ENCODE measurements around the gene CSK.
"Not testable (repeated sequence)": the region's sequence is repeated elsewhere in the genome, so short reads cannot be mapped to it uniquely, and the experiment has no call there.

Gene CSK

DNA sequence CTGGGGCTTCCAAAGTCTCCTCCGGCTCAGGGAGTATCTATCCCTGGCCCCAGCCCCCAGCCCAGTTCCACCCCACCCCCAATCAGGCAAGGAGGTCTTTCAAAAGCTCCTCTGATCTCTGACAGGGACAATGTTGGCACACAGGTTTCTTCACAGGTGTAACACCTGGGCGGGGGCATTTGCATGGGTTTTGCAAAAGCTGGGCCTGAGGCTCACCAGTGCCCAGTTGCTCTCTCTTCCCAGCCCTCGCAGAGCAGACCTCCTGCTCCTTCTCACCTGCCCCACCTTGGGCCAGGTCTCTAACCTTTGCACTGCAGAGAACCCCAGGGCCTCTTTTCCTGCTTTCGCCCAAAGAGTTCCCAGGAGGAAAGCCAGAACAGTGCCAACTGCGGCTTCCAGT is 8.6 kb upstream of the CSK start:
- no peak for DNase-seq

DNA sequence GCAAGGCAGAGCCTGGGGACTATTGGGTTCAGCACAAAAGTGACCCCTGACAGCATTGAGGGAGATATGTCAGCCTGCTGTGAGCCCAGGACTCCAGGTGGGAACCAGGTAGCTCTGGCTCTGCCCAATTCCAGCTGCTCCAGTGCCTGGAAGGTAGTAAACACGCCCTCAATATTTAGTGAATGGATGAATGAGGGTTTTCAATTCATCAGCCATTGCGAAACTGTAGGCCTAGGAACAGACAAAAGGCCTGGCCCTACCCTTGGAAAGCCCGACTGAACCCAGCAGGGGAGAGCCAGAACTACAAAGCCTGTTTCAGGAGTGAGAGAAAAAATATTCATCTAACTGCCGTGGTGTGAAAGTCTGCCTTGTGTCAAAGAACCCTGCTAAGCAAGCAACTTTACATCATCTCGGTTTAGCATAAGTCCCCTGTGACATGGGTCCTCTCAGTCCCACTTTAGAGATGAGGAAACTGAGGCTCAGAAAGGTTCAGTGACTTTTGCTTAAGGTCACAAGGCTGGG is 8.1 kb upstream of the CSK start:
- DNase-seq: no peak

DNA sequence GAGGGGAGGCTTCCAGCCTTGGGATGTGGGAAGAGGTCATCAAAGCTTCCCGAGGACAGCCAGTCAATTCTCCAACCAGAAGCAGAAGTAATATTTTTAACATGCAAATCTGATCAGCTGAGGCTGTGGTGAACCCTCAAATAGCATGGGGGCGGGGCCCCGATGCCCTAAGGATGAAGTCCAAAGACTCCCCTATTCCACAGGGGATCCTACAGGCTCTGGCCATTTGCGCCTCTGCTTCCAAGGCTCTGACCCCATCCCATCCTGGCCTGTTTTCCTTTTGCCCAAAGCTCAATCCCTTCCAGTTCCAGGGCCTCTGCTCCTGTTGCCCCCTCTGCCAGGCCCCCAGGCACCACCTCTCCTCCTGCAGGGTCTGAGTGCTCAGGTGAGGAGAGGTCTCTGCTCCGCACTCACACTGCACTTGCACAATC is 6.7 kb upstream of the CSK start:
- no peak for DNase-seq

DNA sequence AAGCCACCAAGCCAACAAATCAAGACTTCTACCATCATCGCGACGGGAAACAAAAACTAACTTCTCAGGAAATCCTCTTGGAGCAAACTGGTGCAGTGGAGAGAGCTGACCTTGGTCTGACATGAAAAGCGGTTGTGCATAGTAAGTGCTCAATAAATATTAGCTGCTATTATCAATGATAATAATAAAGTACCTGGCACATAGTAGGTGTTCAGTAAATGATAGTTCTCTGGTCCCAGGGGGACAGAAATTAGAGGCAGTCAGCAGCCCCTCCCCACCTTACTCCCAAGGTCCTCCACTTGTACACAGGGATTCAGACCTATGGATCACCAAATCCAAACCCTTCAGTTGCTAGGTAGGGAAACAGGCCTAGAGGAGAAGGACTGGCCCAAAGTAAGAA is 6.0 kb upstream of the CSK start:
- no peak for DNase-seq

DNA sequence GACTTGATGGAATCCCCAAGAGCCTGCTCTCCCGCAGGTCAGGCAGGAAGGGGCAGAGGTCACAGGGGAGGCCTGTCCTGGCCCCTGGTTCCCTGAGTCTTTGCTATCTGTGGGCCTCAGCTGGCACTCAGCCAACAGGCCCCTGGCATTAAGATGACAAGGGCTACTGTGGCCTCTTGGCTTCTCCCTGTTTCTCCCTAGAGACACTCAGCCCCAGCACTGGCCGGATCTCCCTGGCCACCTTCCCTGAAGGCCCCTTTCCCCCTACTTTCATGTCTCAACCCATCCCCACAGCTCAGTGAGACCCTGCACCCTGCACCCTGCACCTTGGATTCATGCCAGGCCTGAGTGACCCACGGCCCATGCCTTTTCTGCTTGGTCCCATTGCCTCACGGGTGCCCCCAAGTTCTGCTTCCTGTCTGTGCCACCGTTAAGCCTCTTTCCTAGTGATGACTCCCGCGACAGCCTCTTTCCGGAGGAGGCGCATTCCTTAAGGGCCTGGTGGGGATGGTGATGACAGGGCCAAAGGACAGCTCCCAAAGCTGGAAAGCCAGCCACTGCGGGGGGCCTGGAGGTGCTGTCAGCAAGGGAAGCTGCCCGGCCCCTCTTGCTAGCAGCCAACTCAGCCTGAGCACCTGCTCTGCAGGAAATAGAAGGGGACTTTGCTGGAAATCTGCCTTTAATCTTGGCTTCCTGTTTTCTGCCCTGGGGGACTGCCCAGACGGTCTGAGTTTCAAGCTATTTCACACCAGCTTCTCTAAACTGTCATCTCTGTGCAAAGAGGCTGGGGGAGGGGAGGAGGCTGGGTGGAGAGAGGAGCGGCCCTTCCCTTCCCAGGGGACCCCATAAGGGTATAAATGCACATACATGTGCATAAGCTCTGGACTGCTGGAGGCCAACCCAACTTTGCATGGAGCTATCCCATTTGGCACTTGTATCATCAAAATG is 4.8 kb upstream of the CSK start:
- no peak for DNase-seq

DNA sequence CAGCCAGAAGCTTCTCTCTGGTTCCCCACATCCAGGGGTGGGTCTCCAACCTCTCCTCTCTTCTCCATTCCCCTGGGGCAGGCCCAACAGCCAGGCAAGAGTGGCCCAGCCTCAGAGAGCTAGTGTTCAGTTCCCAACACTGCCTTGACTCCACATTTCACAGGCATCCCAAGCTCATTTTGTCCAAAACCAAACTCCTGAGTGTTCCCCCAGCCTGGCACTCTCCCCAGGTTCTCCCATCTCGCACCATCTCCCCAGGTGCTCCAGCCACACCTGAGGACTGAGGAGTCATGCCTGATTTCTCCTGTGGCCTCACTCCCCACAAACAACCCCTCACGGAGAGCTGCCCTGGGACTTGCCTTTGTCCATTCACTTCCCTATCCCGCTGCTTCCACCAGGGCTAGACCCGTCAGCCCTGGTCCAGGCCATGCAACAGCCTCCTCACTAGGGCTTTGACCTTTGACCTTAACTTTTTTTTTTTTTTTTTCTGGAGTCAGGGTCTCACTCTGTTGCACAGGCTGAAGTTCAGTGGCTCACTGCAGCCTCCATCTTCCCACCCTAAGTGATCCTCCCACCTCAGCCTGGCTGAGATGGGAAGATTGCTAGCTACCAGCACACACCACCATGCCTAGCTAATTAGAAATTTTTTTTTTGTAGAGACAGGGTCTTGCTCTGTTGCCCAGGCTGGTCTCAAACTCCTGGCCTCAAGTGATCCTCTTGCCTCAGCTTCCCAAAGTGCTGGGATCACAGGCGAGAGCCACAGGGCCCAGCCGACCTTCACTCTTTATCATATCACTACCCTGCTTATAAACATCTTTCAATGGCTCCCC is 3.9 kb upstream of the CSK start:
- DNase-seq: no peak

DNA sequence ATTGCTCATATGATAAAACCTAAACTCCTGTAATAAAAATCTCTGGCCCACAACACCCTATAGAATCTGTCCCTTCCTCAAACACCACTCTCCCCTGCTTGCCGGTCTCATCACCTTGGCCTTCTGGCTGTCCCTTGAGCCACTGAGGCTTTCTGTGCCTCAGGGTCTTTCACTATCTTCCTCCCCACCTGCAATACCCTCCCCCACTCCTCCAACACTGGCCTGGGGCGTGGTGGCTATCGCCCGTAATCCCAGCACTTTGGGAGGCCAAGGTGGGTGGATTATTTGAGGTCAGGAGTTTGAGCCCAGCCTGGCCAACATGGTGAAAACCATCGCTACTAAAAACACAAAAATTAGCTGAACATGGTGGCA is 3.3 kb upstream of the CSK start:
- DNase-seq: no peak

DNA sequence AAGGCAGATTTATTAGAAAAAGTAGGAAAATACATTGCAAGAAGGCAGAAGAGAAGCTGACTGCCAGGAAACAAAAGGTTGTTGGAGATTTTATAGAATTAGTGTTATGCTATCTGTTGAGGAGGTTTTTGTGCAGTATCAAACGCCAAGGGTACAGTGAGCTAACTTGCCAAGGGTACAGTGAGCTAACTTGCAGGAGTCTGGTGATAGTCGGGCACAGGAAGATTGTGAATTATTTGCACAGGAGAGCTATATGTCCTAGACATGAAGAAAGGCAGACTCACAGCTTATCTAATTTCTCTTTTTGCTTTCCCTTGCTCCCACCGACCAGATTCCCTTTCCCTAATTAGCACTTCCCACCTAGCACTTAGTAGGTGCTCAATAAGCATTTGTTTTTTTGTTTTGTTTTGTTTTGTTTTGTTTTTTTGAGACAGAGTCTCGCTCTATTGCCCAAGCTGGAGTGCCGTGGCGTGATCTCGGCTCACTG is 2.7 kb upstream of the CSK start:
- DNase-seq: no peak

DNA sequence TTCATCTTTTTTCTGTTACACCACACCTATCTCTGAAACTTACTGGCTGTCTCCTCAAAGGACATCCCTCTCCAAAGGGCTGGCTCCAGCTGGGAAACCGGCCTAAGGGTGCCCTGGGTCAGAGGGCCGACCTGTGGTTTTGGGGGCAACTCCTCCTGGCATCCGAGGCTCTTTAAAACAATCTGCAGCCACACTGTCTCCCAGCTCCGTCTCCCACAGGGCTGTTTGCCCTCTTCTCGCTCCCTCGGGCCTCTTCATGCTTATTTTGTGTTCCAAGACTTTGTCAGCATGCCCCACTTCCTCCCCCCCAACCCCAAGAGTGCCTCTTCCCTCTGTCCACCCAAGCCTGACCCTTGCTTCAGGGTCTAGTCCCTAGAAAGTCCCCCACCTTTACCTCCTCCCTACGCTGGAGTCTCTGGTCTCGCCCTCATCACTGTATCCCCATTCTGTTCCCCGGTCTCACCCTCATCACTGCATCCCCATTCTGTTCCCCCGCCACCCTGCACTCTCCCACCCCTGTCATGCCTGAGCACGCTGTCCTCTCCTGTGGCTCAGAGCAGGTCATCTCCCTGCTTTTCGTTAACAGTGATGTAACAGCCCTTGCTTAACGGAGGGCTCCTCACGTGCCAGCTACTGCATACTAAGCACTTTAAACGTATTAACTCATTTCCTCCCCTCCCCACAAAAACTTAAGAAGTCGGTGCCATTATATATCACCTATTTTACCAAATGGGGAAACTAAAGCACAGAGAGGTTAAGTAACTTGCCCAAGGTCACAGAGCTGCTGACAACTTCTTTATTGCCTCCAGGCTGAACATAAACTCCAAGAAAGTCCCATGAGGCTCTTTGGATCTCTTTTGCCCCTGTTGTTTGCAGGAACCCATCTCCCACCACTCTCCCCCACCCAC is 1.1 kb upstream of the CSK start:
- DNase-seq: no peak

DNA sequence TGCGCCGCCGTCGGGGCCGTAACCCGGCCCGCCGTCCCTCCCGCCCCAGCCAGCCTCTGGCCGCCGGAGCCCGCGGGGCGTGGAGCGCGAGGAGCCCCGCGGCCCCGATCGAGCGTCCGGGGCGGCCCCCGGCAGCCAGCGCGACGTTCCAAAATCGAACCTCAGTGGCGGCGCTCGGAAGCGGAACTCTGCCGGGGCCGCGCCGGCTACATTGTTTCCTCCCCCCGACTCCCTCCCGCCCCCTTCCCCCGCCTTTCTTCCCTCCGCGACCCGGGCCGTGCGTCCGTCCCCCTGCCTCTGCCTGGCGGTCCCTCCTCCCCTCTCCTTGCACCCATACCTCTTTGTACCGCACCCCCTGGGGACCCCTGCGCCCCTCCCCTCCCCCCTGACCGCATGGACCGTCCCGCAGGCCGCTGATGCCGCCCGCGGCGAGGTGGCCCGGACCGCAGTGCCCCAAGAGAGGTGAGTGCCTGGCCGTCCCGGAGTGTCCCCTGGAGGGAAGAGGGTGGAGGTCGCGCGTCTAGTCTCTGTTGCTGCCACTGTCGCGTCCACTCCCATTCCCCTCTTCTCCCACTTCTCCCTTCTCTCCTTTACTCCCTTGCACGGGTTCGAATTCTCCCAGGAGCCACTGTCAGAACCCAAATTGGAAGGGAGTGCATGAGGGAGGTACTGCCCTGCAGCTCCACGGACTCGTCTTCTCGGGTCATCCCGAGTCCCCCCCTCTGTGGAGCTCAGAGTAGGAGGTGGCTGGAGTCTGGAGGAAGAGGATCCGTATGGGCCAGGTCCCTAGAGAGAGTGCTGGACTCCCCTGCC is 585 bp downstream of the CSK start:
- DNase-seq: no peak

DNA sequence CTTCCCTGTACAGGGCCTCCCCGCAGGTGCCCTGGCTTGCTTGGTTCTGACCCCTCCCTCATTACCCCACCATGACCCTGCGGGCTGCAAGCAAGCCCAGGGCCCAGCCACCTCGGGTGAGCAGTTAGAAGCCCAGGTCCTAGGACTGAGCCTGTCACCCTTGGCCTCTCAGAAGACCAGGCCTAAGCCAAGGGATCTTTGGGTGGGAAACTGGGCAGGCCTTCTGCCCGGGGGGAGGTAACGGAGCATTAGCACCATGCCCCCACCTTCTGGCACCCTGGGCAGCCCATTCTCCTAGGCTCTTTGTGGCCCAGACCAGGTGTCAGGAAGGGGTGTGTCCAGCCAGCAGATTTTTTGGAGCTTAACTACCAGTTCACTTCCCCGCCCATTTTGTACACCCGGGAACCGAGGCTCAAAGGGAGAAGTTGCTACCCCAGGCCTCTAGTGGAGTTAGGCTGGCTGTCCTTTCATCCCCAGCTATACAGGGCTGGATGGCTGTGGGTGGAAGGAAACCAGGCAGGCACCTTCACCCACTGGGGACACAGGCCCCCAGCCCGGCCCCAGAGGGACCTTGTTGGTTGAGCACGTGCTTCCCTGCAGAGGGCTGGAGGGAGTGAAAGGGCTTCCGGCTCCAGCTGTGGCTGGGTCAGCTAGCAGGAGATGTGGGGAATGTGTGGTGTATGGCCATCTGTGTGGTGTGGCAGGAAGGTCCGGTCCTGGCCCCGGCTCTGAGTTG is 1.4 kb downstream of the CSK start:
- no peak for DNase-seq

DNA sequence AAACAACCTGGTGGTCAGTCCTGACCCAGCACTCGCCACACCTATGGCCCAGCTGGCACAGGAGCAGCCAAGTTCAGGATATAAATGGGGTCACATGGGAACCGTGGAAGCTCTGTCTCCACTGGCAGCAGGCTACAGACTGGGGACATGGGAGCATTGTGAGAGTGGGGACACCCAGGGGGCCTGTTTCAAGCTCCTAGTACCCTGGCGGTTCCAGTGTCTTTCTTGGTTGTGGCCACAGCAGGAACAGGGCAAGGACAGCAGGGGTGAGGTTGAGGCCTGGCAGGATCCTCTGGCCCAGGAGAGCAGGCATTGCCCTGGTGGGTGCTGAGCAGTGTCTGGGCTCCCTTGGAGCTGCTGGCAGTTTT is 1.9 kb downstream of the CSK start:
- no peak for DNase-seq

DNA sequence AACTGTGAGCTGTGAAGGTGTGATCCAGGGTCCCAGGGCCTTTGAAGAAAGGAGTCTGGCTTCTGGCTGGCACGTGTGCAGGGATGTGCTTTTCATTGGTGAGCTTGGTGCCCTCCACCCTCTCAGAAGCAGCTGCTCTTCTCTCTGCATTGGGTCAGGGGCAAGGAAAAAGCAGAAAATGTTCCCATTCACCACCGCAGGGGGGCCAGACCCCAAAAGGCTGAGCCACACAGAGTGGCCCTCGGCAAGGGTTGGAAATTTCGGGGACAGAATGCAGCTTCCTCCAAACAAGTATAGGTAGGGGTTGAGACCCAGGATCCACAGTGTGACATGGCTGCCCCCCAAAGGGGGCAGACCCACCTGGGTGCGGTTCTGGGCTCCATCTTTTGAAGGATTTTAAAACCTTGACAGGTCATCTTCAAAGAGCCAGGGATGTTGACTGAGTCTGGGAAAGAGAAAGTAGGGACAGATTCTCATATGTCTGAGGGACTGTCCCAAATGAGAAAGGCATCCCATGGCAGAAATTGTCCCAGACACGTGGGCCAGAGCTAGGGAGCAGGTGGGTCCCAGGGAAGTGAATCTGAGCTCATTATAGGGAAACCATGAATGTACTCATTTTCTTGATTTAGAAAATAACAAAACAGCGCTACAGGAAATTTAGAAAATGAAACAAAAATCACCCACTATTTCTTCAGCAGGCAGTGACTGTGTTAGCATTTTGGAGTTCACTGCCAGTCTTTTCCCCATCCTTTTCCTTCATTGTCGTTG is 2.7 kb downstream of the CSK start:
- DNase-seq: no peak

DNA sequence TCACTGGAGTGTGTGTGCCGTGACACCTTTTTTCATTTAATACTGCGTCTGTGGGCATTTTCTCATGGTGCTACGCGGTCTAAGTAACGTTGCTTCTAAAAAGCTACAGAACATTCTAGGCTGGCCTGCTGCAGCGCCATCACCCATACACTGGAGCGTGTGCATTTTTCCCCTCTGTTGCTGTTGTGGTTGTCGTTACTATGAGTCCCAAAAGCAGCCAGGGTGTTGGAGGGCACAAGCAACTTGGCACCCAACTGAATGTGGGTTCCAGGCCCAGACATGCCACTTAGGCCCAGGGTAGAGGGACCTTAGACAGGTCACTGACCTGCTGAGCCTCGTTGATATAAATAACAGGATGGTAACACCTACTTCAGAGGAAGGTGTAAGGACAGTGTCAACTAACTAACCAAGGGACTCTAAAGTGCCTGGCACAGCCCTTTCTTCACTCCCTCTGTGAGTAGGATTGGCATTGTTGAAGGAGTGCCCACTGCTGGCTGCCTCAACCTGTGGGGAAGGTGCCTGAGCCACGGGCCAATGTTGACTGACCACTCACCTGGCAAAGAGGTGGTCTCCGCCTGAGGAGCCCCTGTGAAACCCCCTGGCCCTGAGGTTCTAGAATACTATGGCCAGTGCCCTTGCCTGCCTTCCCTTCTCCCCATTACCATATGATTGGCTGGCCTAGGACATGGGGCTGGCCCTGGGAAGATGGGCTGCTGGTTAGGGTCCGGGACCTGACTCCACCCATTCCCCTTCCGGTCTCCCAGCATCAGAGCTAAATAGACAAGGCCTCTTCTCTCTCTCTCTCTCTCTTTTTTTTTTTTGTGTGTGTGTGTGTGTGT is 3.5 kb downstream of the CSK start:
- DNase-seq: no peak

DNA sequence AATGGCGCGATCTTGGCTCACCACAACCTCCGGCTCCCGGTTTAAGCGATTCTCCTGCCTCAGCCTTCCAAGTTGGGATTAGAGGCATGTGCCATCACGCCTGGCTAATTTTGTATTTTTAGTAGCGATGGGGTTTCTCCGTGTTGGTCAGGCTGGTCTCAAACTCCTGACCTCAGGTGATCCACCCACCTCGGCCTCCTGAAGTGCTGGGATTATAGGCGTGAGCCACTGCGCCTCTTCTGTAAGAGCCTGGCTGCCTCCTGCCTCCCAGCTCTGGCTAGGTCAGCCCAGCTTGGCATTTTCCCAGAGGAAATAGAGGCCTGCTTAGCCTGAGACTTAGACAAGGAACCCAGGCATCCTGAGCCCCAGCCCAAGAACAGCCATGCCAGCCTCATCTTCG is 4.2 kb downstream of the CSK start:
- DNase-seq: not testable (repeated sequence)

DNA sequence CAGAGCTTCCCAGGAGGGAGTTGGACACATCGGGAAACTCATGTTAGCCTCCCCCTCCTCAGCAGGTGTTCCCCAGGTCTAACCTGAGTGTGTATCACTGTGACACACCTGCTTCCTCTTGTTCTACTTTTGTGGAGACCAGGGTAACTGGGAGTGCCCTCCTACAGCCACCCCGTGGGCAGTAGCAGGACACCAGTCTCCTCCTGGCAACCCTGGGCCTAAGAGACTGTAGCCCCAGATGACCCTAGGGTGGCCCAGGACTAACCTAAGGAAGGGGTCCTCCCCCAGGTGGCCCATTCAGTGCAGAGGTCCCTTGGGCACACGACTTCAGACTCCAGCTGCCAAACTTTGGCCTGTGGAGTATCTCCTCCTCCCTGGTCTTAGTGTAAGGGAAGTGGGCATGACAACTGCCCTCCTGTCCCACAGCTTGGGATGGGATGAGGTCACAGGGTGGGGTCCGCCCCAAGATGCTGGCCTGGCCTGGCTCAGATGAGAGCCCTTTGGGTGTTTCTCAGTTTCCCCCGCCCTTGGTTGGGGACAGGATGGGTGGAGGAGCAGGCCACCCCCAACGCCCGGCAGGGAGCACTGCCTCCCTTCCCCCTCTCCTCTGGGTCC is 4.8 kb downstream of the CSK start:
- no peak for DNase-seq

DNA sequence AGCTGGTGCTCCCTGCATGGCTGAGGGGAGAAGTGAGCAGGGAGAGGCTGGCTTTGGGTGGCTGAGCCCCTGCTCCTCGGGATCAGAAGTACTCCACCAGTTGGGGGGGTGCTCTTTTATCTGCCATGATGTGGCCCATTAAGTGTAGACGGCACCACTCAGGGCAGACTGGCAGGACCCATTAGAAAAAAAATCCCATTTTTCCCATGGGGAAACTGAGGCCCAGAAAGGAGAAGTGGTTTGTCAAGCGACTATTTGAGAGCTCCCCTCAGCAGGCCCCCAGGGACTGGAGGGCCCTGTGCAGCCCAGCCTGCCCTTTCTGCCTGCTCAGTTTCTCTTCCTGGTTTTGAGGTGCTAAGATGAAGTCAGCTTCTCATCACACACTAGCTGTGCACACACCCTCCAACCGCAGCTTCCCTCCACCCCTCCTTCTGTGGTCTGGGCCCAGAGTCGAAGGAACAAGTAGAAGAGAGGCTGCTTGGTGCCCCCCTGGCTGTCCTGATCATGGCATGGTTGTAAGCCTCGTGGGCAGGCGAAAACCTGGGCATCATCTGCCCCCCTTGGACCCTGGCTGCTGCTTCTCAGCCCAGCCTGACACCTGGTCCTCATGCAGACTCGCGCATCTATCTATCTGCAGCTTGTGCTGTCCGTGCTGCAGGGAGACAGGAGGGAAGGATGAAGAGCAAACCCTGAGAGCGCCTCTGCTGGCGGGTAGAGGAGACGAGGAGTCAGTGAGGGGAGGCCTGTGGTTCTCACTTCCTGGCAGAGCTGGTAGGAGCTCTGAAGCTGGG is 5.6 kb downstream of the CSK start:
- DNase-seq: no peak

Measured in NCI-H1930 (cell line).